Stimulated activated CD4-positive, alpha-beta T cell treated with anti-CD3 and anti-CD28 coated beads, Interleukin-1b, Interleukin-23, amount 100 ng/mL, for 24 hours (primary cell): ENCODE results near the gene DNM2.
"Not testable (repeated sequence)": the region's sequence is repeated elsewhere in the genome, so short reads cannot be mapped to it uniquely, and the experiment has no call there.

ENCODE experiments used
- DNase-seq, 4 experiments: peaks; one replicate each; pipeline ENCODE4 v3.0.0-alpha.2; 2020; ENCODE audit warnings: low read depth in 4 of 4, low spot score in 1 of 4

DNM2 gene

DNA sequence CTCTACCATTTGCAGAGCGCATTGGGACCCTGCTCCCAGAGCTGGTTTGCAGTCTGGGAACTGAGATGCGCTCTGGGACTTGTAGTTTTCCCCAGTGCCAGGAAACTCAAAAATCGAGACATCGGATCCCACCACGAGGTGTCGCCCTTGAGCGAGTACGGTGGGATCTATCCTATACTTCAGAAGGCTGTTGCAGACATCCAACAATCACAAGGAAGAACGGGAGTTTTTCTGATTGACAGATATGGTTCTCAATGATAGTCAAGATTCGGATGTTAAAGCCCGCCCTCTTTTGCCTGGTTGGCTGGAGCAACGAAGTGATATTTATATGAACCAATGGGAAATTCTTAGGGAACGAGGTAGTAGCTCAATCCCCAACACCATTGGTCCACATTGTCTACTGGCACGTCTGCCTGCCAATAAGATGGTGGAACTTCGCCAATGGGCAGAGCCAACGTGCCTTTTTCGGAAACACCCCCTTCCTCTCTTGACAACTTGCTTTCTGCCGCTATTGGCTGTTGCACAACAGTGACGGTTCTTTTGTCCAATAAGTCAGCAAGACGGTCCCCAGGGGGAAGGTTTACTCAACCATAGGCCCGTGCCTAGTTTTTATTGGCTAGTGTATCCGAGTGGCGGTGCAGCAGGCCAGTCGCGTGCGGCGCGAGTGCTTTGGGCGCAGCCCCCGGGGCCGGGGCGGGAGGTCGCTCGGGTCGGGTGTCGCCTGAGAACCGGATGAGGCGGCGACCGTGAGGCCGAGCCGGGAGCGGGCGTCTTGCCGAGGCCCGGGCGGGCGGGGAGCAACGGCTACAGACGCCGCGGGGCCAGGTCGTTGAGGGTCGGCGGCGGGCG lies at the start of gene DNM2:
DNM2 (plus strand) TSS at position 724 of the 849 bp plus-strand sequence. CDS start 164 bp downstream, outside the sequence.
- DNase-seq: peak; percentile 92 to 96 (median 94)

DNA sequence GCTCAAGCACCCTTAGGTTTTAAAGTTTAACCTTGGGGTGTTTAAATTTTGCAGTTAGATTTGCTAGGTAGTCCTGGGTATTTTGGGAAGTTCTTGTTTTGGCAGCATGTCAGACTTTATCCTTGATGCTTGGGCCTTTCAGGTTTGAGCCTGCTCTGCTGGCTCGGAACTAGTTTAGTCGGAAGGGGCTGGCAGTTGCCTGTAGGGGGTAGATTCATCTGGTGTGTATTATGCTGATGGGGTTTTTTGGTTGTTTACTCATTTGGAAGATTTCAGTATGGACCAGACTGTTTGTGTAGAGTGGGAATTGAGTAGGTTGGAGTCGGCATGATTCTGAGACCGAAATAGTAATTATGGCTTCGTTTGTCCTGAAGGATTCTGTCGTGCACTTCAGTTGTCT lies 48.6 kb upstream of the DNM2 start:
- no peak for DNase-seq

DNA sequence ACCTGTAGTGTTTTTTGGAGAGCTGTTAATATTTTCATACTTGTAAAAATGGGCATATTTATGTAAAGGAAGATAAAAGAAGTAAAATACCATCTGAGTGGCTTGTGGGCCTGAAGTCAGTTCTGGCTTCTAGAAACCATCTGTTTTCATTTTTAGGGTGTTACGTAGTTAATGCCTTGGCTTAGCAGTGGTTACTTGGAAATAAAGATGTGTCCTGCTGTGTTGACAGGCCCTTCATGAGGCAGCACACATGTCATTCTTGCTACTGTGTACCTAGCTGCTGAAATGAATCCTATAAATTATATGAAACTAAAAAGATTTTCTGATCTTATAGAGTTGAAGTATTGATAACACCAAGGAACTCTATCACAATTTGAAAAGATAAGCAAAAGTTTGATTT lies 47.7 kb upstream of the DNM2 start:
- no peak for DNase-seq

DNA sequence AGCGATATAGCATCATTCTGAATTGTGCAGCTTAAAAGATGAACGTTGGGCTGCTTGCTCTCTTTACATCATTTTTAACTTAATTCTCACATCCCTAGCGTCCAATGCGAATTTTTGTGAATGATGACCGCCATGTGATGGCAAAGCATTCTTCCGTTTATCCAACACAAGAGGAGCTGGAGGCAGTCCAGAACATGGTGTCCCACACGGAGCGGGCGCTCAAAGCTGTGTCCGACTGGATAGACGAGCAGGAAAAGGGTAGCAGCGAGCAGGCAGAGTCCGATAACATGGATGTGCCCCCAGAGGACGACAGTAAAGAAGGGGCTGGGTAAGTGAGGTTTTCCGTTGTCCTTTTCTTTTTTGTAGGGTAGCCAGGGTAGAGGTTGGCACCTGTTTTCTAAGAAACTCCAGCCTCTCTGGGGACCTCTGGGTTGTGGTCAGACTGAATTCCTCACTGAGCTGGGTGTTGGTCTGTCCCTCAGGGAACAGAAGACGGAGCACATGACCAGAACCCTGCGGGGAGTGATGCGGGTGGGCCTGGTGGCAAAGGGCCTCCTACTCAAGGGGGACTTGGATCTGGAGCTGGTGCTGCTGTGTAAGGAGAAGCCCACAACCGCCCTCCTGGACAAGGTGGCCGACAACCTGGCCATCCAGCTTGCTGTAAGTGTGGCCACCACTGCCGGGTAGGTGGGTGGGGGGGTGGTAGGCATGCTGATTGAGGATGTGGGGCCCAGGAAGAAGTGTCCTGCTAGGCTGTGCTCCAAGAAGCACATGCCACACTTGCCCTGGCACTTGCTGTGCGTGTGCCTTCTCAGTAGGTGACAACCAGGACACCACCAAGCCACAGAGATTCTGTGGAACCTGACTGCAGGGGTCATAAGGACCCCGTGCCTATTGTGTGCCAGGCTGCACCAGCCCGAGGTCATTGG lies 46.7 kb upstream of the DNM2 start:
- no peak for DNase-seq

DNA sequence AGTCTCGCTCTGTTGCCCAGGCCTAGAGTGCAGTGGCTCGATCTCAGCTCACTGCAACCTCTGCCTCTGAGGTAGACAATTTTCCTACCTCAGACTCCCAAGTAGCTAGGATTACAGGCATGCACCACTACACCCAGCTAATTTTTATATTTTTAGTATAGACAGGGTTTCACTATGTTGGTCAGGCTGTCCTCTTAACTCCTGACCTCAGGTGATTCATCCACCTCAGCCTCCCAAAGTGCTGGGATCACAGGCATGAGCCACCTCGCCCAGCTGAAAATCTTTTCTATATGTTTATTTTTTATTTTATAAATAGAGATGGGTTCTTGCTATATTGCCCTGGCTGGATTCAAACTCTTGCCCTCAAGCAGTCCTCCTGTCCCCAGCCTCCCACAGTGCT lies 46.0 kb upstream of the DNM2 start:
- DNase-seq: not testable (repeated sequence)

DNA sequence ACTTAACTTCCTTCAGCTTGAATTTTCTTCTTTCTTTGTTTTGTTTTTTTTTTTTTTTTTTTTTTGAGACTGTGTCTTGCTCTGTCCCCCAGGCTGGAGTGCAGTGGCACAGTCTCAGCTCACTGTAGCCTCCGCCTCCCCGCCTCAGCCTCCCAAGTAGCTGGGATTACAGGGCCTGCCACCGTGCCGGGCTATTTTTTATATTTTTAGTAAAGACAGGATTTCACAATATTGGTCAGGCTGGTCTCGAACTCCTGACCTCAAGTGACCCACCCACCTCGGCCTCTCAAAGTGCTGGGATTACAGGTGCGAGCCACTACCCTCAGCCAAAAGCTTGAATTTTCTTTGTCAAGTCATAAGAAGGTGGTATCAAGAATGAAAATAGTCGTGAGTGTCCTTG lies 42.7 kb upstream of the DNM2 start:
- DNase-seq: not testable (repeated sequence)

DNA sequence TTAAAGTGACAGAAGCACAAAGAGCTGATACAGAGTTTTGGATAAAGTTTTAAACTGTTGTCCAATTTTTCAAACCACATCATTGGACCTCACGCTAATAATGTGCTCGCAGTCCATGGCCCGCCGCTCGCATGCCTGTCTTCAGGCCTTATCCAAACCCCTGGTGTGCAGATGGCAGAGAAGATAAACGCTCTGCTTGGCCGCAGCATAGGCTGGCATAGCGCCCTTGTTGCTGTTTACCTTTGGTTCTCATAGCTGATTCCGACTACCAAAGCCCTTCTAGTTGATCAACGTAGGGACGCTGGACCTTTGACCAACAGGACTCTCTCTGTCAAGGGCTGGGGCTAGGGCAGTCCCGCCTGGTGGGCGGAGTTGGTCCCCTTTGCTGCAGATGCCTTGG lies 40.1 kb upstream of the DNM2 start:
- DNase-seq: no peak

DNA sequence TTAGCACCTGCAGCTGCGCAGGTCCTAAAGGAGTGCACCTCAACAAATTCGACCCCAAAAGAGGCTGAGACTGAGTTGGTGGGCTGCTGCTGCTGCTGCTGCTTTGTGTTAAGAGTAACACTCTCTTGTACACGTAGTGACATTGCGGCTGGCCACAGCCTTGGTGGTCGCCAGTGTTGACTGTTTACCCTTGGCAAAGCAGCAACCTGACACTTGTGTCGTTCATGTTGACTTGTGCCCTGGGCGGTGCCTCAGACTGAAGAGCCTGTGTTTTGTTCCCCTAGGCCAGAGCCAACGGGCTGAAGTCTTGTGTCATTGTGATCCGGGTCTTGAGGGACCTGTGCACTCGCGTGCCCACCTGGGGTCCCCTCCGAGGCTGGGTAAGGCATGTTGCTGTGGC lies 39.1 kb upstream of the DNM2 start:
- no peak for DNase-seq

DNA sequence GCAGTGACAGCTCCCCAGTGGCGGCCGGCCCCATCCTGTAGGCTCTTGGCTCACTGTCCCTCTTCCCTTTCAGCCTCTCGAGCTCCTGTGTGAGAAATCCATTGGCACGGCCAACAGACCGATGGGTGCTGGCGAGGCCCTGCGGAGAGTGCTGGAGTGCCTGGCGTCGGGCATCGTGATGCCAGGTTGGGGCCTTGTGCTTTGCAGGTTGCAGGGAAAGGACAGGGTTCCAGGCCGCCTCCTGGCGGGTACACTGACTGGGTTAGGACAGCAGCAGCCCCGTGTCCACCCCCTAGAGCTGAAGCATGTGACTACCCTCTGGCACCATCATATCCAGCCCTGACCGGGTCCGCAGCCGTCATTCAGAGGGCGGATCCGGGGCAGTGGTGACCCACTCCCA lies 38.1 kb upstream of the DNM2 start:
- no peak for DNase-seq

DNA sequence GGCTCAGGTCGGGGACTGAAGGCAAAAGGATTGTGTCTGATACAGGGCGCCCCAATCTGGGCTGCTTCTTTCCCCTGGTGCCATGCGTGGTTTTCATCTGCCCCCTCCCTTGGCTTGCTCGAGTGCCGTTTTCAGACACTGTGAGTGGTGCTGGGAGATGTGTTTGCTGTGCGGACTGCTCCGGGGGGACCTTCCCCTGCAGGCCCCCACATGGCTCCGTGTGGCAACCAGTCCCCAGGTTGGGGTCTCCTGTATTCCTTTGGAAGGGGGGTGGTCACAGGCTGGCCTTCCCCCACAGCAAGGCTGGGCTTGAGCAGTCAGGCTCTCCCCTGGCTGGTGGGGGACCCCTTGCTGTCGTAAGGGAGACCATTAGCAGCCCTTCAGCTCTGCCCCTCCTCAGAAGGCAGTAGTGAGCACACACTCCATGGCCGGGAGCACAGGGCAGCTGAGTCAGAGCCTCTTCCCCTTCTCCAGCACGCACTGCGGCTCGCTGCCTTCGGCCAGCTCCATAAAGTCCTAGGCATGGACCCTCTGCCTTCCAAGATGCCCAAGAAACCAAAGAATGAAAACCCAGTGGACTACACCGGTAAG lies 37.2 kb upstream of the DNM2 start:
- no peak for DNase-seq

DNA sequence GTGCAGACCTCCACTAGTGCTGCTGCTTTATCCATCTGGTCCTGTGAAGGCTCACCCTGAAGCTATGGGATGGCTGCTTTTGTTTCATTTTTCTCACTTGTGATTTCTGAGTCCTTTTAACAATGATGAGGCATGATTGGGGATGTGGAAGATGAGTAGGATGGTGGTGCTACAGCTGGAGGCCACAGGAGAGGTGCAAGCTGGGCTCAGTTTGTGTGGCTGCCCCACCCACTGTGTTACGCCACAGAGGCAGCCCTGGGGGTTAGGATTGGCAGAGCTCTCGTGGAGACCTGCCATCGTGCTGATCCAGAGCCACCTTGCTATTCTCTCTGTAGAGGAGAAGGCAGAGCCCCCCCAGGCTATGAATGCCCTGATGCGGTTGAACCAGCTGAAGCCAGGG lies 36.2 kb upstream of the DNM2 start:
- no peak for DNase-seq

DNA sequence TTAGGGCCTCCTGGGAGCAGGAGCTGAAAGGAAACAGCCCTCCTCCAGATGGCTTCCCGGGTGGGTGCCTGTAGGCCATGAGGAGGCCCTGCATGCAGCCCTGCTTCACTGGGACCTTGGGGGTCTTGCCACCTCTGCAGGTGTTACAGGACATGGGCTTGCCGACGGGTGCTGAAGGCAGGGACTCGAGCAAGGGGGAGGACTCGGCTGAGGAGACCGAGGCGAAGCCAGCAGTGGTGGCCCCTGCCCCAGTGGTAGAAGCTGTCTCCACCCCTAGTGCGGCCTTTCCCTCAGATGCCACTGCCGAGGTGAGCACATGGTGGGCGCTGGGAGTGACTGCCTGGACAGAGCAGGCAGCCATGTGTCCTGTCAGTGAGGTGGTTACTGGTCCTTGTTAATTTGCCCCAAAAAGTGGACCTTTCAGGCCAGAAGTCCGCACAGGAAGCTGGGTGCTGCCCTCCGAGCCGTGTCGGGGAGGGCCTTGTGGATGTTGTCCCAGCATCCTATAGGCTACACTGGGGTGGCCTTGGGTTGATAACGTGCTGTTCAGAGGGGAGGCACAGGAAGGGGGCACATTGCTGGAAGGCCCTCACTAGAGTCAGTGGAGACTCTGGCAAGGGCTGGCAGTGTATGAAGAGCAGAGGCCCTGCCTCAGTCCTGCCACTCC lies 35.3 kb upstream of the DNM2 start:
- no peak for DNase-seq

DNA sequence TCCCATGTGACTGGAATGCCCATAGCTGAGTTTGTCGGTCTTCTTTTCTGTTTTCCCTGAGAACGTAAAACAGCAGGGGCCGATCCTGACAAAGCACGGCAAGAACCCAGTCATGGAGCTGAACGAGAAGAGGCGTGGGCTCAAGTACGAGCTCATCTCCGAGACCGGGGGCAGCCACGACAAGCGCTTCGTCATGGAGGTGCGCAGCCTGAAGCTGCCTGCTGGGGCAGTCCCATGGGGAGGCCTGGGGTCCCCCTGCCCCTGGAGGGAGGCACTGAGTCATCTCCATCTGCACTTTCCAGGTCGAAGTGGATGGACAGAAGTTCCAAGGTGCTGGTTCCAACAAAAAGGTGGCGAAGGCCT lies 34.8 kb upstream of the DNM2 start:
- DNase-seq: no peak

DNA sequence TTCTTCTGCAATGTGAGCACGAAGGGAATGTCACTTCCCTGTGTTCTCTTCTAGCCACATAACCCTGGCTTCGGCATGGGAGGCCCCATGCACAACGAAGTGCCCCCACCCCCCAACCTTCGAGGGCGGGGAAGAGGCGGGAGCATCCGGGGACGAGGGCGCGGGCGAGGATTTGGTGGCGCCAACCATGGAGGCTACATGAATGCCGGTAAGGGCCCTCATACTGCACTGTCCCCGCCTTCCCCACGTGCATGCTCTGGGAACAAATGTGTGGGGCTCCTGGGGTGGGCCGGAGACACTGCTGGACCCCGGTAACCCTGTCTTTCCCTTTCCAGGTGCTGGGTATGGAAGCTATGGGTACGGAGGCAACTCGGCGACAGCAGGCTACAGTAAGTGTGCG lies 34.3 kb upstream of the DNM2 start:
- DNase-seq: no peak

DNA sequence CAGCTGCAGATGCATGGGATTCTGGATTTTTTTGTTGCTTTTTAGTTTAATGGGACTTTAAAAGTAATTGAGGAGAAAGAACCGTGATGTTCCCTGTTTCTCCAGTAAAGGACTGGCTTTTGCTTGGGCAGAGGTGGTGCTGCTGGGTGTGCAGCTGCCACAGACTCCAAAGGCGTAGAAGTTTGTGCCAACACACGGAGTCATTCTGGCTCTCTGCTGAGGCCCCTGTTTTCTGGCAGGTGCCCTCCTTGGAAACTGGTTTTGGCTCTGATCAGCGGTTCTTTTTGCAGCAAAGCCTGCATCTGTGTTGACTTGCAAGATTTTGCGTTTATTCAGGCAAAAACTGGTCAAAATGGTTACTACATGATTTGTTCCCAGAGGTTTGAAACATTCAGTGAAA lies 32.7 kb upstream of the DNM2 start:
- no peak for DNase-seq

DNA sequence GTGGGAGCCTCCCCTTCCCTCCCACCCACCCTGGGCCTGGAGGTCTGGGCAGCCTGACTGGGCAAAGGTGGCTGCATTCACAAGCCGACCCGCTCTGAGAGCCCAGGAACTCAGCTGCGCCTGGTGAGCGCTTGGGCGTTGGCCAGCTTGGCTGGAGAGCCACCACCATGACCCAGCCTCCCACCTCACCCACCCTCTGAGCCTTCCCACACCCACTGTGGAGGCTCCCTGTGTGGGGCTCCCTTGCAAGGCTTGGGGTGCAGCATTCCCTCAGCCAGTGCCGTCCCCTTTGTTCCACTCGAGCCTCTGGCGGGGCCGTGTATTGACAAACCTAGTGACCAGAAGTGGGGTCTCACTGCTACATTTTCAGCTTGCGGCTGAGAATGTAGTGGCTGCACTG lies 31.7 kb upstream of the DNM2 start:
- no peak for DNase-seq

DNA sequence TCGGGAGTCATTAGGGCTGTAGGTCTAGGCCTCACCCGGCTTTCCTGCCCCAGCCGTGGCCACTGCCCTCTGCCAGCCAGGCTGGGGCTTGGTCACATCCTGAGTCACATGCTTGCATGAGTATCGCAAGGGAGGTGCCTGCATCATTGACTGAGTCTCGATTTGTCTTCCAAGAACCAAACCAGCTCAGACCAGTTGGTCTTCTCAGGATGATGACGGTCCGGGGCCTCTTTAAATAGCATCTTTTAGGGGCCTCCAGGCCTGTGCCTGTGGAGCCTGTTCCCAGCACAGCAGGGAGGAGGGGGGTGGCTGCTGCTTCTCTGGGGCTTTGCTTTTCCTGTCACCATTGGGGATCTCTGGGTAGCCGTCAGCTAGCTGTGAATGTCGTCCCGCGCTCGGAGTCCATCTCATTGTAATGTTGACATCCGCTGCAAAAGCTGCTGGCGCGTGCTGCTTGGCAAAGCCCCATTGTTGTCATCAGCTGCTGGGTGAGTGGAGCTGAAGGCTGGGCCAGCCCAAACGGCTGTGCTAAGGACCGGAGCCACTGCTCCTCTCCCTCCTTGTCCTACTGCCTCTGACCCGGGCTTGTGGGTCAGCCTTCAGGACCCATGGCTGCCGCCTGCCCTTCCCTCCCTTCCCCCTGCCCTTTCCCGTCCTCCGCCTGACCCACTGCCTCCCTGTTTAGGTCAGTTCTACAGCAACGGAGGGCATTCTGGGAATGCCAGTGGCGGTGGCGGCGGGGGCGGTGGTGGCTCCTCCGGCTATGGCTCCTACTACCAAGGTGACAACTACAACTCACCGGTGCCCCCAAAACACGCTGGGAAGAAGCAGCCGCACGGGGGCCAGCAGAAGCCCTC lies 31.0 kb upstream of the DNM2 start:
- no peak for DNase-seq

DNA sequence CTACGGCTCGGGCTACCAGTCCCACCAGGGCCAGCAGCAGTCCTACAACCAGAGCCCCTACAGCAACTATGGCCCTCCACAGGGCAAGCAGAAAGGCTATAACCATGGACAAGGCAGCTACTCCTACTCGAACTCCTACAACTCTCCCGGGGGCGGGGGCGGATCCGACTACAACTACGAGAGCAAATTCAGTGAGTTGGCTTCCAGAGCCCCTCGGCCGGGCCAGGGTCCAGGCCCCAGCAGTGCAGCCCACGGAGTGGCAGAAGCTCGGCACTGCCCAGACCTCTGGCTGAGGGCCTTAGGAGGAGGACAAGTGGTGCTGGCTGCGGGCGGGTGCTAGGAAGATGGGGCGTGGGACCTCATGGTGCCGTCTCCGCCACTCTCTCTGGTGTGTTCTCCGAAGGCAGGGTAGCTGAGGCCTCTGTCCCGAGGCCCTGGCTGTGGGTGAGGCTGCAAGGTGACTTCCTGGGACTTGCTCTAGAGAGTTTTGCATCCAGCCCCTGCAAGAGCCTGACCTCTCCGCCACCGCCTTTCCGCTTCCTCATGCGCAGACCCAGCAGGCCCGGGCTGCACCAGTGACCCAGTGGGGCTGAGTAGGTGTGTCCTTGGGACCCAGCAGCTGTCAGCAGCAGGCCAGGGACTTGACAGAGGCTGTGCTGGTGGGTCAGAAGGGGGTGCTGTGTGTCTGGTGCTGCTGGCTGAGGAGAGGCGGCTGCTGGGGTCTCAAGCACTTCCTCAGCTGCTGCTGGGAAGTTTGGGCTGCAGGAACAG lies 30.2 kb upstream of the DNM2 start:
- no peak for DNase-seq

DNA sequence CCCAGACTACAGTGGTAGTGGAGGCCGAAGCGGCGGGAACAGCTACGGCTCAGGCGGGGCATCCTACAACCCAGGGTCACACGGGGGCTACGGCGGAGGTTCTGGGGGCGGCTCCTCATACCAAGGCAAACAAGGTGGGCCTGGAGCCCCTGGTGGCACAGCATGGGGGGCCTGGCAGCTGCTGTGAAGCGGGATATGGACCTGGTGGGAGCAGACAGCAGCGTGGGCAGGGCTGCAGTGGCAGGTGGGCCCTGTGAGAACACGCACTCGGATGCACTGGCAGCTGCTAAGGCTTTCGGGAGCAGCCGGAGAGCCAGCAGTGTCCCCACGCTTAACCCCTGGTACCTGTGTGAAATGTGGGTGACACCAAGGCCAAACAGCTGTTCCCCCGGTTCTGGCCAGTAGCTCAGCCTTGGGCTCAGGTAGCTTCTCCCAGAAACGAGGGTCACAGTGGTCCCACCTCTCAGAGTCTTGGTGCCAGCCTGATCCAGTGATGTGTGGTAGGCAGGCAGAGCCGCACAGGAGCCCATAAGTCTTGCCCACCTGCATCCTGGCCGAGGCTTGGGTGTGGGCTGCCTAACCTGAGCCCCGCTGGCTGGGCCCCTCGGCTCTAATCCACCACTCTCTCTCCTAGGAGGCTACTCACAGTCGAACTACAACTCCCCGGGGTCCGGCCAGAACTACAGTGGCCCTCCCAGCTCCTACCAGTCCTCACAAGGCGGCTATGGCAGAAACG lies 29.2 kb upstream of the DNM2 start:
- no peak for DNase-seq
